Vagina (tissue), 2 donors: Measurements from ENCODE around the gene SLMAP. TPM values are rescaled to one million over a fixed set of nuclear protein-coding genes. Genes with fewer than 3 reads are reported as not detected.
A peak's percentile ranks its signal among the peaks of the same experiment; 100 is the strongest.

Experiments used
- DNase-seq, 2 donors: peaks; one replicate each; pipeline ENCODE4 v3.0.0-alpha.2; 2017; ENCODE audit errors: extremely low spot score in 2 of 2
- H3K27ac ChIP-seq: fragments of 200-600 bp; sonication (generic); one replicate; pipeline ENCODE4 v1.5.1; 2019
- H3K27me3 ChIP-seq: fragments of 200-600 bp; sonication (generic); one replicate; pipeline ENCODE4 v1.5.1; 2019
- H3K36me3 ChIP-seq, 2 donors: fragments of 200-600 bp; sonication (generic); one replicate each; pipeline ENCODE4 v1.5.1; 2017 to 2019
- H3K4me1 ChIP-seq: fragments of 200-600 bp; sonication (generic); one replicate; pipeline ENCODE4 v1.5.1; 2019
- H3K4me3 ChIP-seq, 2 donors: fragments of 200-600 bp; sonication (generic); 1 replicate in 1 of 2; 2 replicates in 1 of 2; pipeline ENCODE4 v1.5.1; 2016 to 2019
- H3K9me3 ChIP-seq: fragments of 200-600 bp; sonication (generic); one replicate; pipeline ENCODE4 v1.5.1; 2019
- POLR2A ChIP-seq, 2 donors: fragments of 450-650 bp; IDR thresholded peaks; one replicate each; pipeline ENCODE4 v1.6.1; 2017; ENCODE audit warnings: antibody characterized with exemption in 2 of 2, mild to moderate bottlenecking in 2 of 2, moderate library complexity in 2 of 2
- POLR2AphosphoS5 ChIP-seq, 2 donors: sonication (generic); formaldehyde crosslinking; IDR thresholded peaks; one replicate each; pipeline ENCODE4 v1.9.0; 2017; ENCODE audit warnings: antibody characterized with exemption in 2 of 2, mild to moderate bottlenecking in 2 of 2, low read depth in 1 of 2; ENCODE audit not compliant: insufficient read depth in 1 of 2
- intact Hi-C: fragments of 100-400 bp; cut with DNase I; formaldehyde crosslinking; loops from one replicate; pipeline ENCODE4 v1.15.1; 2023
- total RNA-seq: library from RNA; depleted of rRNA; stranded (reverse); fragments of >200 nt; gene quantifications from one replicate; pipeline ENCODE4 v1.2.3, GENCODE V29; 2016
- TF ChIP-seq, protein P1 (sequence below), 3 experiments: fragments of 450-650 bp in 2 of 3; fragments of 200-600 bp in 1 of 3; sonication (generic) in 1 of 3; IDR thresholded peaks; one replicate each; pipeline ENCODE4 v1.5.1; 2017 to 2019; ENCODE audit warnings: antibody characterized with exemption in 3 of 3, mild to moderate bottlenecking in 2 of 3, moderate library complexity in 2 of 3

SLMAP gene
- total RNA-seq, 1 donor from 2014 or later = 102 TPM

GRCh38 chr3:57794951-57795350 lies 38.8 kb downstream of the SLMAP start:
- no peak for DNase-seq
- no peak overlapping the region for H3K27ac ChIP-seq
- H3K36me3 ChIP-seq = no peaks in the 10 kb centered on the region
- H3K4me1 ChIP-seq = peaks cover 36% of the 10 kb centered on the region
- no peak overlapping the region for H3K4me3 ChIP-seq
- TF ChIP-seq POLR2A (IDR thresholded peaks at IDR 0.05) = no peak
- TF ChIP-seq, protein P1, sequence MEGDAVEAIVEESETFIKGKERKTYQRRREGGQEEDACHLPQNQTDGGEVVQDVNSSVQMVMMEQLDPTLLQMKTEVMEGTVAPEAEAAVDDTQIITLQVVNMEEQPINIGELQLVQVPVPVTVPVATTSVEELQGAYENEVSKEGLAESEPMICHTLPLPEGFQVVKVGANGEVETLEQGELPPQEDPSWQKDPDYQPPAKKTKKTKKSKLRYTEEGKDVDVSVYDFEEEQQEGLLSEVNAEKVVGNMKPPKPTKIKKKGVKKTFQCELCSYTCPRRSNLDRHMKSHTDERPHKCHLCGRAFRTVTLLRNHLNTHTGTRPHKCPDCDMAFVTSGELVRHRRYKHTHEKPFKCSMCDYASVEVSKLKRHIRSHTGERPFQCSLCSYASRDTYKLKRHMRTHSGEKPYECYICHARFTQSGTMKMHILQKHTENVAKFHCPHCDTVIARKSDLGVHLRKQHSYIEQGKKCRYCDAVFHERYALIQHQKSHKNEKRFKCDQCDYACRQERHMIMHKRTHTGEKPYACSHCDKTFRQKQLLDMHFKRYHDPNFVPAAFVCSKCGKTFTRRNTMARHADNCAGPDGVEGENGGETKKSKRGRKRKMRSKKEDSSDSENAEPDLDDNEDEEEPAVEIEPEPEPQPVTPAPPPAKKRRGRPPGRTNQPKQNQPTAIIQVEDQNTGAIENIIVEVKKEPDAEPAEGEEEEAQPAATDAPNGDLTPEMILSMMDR (IDR thresholded peaks at IDR 0.05) = no peak
- TF ChIP-seq POLR2AphosphoS5 (IDR thresholded peaks at IDR 0.05; ENCODE audit: insufficient read depth in 1 of 2, low read depth in 1 of 2) = no peak
- intact Hi-C loops = no loop called here
- no peaks in the 10 kb centered on the region for H3K9me3 ChIP-seq
- H3K27me3 ChIP-seq = no peaks in the 10 kb centered on the region

- TF ChIP-seq POLR2AphosphoS5 (IDR thresholded peaks at IDR 0.05; ENCODE audit: insufficient read depth in 1 of 2, low read depth in 1 of 2) (no peak), POLR2A (IDR thresholded peaks at IDR 0.05) (no peak)
- TF ChIP-seq, protein P1 (IDR thresholded peaks at IDR 0.05) = no peak
- Histone ChIP-seq H3K36me3 (no peaks in the 10 kb centered on the region), H3K4me3 (no peak overlapping the region), H3K9me3 (no peaks in the 10 kb centered on the region), H3K27ac (no peak overlapping the region), H3K4me1 (peaks cover 39% of the 10 kb centered on the region), H3K27me3 (no peaks in the 10 kb centered on the region)
- intact Hi-C loops = no loop called here
- no peak for DNase-seq
Observed at GRCh38 chr3:57796261-57796660, 40.2 kb downstream of the SLMAP start.

DNA sequence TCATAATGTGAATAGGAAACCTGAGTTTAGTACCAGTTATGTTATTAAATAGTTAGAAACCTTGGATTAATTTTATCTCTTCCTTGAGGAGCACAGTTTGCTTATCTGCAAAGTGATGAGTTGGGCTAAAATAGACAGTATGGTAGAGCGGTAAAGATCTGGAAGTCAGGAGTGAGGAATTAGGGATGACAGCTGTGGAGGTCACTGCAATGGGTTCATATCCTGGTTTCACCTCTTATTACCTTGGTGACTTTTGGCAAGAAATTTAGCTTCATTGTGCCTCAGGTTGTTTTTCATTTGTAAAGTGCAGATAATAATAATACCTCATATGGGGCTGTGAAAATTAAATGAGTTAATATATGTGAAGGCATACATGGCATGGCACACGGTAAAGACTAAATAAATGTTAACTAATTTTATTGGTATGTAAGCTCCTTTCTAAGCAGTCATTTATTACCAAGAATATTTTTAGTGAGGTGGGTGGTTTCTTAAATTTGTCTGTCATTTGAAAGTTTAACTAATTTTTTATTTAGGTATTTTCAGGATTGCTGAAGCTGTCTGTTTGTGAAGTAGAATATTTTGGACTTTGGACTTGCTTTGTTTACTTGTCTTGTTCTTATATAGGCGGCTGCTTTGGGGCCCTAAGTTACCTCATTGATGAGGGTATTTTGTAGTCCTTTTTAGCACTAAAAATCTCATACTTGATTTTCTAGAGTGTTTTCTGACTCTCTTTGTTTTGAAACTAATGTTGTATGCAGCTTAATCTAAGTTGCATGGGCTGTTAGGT lies 41.8 kb downstream of the SLMAP start:
- H3K4me1 ChIP-seq = peaks cover 56% of the 10 kb centered on the region
- no peaks in the 10 kb centered on the region for H3K9me3 ChIP-seq
- H3K27ac ChIP-seq = no peak overlapping the region
- H3K4me3 ChIP-seq = no peak overlapping the region
- no peaks in the 10 kb centered on the region for H3K36me3 ChIP-seq
- no peak for TF ChIP-seq POLR2AphosphoS5 (IDR thresholded peaks at IDR 0.05; ENCODE audit: insufficient read depth in 1 of 2, low read depth in 1 of 2)
- TF ChIP-seq, protein P1 (IDR thresholded peaks at IDR 0.05) = no peak
- TF ChIP-seq POLR2A (IDR thresholded peaks at IDR 0.05) = no peak
- H3K27me3 ChIP-seq = no peaks in the 10 kb centered on the region
- intact Hi-C loops = no loop called here
- DNase-seq = no peak

GRCh38 chr3:57803647-57804081 lies 47.6 kb downstream of the SLMAP start:
- peak overlapping the region; percentile 55 for H3K27ac ChIP-seq
- no peak for DNase-seq
- TF ChIP-seq, protein P1 (IDR thresholded peaks at IDR 0.05) = no peak
- peak in 1 of 2 donors; percentile 96 for TF ChIP-seq POLR2AphosphoS5 (IDR thresholded peaks at IDR 0.05; ENCODE audit: insufficient read depth in 1 of 2, low read depth in 1 of 2)
- no peaks in the 10 kb centered on the region for H3K9me3 ChIP-seq
- H3K27me3 ChIP-seq = no peaks in the 10 kb centered on the region
- H3K4me1 ChIP-seq = peaks cover 71% of the 10 kb centered on the region
- no peak overlapping the region for H3K4me3 ChIP-seq
- H3K36me3 ChIP-seq = no peaks in the 10 kb centered on the region
- intact Hi-C loops = no loop called here

- peak overlapping the region; percentile 44 for H3K27ac ChIP-seq
- no peaks in the 10 kb centered on the region for H3K36me3 ChIP-seq
- H3K4me3 ChIP-seq = no peak overlapping the region
- intact Hi-C loops = no loop called here
- no peak for DNase-seq
- H3K27me3 ChIP-seq = no peaks in the 10 kb centered on the region
- TF ChIP-seq, protein P1 (IDR thresholded peaks at IDR 0.05) = no peak
- no peak for TF ChIP-seq POLR2A (IDR thresholded peaks at IDR 0.05)
- TF ChIP-seq POLR2AphosphoS5 (IDR thresholded peaks at IDR 0.05; ENCODE audit: insufficient read depth in 1 of 2, low read depth in 1 of 2) = no peak
- H3K9me3 ChIP-seq = no peaks in the 10 kb centered on the region
- H3K4me1 ChIP-seq = peaks cover 59% of the 10 kb centered on the region
Observed at GRCh38 chr3:57805266-57805665, 49.2 kb downstream of the SLMAP start.
